Peyer's patch (tissue), 4 donors: ENCODE measurements around the gene AGAP1.

Experiments
- POLR2A ChIP-seq, 2 donors: fragments of 450-650 bp; IDR thresholded peaks; one replicate each; pipeline ENCODE4 v1.5.1; 2017; ENCODE audit warnings: antibody characterized with exemption in 2 of 2, mild to moderate bottlenecking in 2 of 2, moderate library complexity in 2 of 2
- TF ChIP-seq, protein P1 (sequence below), 6 experiments: fragments of 450-650 bp in 4 of 6; fragments of 200-600 bp in 2 of 6; sonication (generic) in 1 of 6; IDR thresholded peaks; one replicate each; pipeline ENCODE4 v1.5.1; 2017 to 2019; ENCODE audit warnings: antibody characterized with exemption in 6 of 6, mild to moderate bottlenecking in 3 of 6, moderate library complexity in 1 of 6

DNA sequence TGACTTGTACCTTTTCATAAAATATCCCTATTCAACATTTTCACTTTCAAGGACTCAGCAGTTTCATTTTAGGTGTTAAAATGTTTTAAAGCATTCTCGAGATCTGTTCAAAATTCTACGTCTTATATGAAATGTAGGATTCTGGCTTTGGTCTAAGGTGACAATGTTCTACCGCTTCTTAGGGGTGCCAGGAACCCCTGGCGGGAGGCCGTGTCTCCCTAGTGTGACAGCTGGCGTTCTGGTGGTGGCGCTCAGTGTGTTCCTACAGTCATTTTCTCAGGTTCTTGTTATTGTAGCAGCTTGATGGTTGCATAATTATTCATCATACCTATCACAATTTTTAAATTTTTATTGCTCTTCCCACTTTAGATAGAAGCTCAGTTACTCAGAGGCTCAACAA is 204.6 kb downstream of the AGAP1 start:
- TF ChIP-seq, protein P1, sequence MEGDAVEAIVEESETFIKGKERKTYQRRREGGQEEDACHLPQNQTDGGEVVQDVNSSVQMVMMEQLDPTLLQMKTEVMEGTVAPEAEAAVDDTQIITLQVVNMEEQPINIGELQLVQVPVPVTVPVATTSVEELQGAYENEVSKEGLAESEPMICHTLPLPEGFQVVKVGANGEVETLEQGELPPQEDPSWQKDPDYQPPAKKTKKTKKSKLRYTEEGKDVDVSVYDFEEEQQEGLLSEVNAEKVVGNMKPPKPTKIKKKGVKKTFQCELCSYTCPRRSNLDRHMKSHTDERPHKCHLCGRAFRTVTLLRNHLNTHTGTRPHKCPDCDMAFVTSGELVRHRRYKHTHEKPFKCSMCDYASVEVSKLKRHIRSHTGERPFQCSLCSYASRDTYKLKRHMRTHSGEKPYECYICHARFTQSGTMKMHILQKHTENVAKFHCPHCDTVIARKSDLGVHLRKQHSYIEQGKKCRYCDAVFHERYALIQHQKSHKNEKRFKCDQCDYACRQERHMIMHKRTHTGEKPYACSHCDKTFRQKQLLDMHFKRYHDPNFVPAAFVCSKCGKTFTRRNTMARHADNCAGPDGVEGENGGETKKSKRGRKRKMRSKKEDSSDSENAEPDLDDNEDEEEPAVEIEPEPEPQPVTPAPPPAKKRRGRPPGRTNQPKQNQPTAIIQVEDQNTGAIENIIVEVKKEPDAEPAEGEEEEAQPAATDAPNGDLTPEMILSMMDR (IDR thresholded peaks at IDR 0.05) = no peak
- no peak for TF ChIP-seq POLR2A (IDR thresholded peaks at IDR 0.05)
